Activated T-cell treated with anti-CD3 and anti-CD28 coated beads for 48 hours (primary cell): ENCODE measurements around the gene KCNC1.

Experiments
- DNase-seq: peaks from one replicate; pipeline ENCODE4 v3.0.0-alpha.2; 2020; ENCODE audit warnings: low read depth

Gene KCNC1

DNA sequence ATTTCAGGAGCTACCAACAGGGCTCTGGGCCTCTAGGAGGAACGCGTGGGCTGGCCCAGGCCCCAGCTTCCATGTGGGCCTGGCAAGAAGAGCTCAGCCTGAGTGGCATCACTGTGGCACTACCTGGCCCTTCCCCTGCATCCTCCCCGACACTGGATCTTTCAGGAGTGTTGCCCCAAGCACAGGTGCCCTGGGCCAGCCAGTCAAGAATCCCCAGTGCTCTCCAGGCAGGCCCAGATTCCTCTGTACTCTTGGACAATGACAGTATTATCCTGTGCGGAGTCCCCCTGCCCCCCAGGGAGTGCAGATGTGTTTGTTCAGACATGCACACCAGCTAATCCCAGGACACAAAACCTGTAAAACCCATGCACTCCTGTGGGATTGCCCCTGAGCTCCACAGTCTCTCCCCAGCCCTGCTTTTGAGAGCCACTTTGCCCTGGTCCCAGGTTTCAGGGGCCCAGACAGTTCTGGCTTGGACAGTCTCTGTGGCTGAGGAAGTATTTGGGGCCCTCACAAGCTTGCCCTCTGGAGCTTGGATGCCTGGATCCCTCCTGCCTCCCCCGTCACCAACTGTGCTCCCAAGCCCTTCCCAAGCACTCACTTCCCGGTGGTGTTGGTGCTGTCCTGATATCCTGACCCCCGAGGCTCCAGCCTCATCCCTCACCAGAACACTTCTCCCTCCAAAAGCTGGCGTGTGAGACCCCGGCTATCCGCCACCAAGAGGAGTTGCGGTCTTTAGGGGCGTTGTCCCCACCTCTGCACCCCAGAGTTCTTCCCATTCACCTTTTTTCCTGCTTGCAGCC lies 39.9 kb downstream of the KCNC1 start:
- DNase-seq = no peak

DNA sequence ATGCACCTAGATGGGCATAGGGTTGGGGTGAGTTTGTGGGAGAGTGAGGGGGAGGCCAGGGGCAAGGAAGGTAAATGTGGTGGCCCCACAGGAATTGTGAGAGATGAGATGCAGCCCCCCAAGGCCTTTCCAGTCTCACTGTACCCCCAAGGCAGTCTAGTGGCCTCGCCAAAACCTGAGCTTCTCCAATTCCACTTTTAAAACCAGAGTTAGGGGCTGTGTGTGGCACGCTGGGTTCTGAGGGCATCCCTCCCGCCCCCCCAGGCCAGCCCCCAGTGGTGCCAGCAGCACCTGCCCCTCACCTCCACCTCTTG lies 40.4 kb downstream of the KCNC1 start:
- DNase-seq = no peak

DNA sequence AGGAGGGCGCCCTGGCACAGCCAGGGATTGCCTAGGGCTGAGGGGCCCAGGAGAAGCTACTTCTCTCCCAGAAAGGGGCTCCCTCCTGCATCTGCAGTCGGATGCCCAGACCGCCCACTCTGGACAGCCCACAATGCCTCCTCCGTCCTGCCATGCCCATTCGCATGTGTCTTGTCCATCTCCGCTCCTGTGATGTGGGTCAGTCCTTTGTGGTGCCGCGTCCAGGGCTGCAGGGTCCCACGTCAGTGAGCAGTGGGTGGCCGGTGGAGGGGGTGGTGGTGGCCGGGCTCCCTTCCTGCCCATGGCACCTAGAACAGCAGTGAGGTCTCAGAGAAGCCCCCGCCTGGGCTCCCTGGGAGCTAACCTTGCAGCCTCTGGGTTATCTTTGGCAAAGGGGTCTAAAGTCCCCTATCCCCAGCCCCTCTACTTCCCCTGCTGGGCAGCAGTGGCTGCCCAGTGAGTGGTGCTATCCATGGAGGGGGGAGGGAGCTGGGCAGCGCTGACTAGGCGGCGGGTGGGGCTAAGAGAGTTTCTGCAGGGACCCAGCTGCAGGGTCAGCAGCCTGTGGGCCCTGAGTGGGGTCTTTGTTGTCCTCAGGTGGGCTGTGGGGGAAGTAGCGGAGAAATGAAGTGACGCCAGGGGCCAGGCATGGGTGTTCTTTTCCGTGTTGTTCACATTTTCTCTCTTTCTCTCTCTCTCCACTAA lies 41.1 kb downstream of the KCNC1 start:
- DNase-seq = no peak

DNA sequence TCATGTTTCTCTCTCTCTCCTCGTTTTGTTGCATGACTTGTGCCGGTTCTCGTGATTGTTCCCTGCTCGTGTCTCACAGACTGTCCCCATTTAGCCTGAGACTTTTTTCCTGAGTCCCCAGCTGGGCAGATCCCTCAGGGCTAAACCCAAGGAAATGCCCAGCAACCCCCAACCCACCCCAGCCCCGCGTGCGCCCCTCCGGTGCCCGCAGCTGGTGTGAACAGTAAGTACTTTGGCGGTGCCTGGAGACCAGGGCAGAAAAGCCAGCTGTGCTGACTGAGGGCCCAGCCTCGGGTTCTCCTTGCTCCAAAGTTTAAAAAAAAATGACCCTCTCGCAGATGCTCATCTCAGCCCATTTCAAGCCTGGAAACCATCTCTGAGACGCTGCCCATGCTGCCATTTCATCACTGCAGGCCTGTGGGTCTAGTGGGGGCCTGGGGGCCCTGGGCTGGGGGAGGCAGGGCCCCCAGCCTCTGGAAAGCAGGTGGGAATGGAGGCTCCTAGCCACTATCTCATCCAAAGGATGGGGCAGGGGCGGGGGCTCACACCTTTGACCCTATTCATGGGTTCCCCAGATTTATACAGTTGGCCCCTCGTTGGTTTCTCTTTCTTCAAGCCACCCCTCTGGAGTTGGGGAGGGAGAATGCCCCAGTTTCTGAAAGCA lies 41.8 kb downstream of the KCNC1 start:
- DNase-seq = no peak

DNA sequence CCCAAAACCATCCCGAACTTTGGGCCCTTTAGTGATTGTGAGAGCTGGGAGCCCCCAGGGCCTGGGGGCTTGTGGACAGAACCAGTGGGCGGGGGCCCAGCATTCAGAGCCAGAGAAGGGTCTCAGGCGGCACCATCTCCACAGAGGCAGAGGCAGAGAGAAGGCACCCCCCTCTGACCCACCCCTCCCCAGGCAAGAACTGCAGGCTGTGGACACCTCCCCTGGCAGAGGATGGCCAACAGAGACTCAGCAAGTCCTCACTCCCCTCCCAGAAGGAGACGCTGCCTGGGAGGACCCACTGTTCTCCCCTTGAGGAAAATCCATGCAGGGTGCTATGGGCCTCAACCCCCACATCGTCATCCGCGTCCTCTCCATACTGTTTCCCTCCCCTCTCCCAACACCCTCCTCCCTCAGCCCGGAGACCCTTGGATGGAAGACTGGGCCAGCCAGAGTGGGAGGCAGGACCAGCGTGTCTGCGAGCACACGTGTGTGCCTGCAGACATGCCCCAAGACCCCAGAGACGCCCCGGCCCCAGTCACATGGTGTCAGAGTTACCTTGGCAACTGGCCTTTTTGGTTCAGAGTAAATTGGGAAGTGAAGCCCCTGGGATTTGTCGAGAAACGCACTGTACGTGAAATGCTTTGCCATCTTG lies 42.6 kb downstream of the KCNC1 start:
- no peak for DNase-seq

DNA sequence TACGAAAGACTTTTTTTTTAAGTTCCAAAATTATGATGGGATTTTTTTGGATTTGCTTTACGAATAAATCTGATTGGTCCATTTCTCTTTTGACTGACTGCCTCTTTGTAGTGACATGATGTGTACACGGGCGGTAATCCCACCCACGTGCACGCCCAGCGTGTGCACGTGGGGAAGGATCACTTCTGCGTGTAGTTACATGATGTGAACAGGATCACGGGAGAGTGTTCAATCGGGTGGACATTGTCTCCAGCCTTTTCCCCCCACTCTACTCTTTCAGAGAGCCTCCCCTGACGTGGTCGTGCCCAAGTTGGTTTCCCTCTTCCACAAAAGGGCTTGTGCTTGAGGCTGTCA lies 43.1 kb downstream of the KCNC1 start:
- no peak for DNase-seq

DNA sequence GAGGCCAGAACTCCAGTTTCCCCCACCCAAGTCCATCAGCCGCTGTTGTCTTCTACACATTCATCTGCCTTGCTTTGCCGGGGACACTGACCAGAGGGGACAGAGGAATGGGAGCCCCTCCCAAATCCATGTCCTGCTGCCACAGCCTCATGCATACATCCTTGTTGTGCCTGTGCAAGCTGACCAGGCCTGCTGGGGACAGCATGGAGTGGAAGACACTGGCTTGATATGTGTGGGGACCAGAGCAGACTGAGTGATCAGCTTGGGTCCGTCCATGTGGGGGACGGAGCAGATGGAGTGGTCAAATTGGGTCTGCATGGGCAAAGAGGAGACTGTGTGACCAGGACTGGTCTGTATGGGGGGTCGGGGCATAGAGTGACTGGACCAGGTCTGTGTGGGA lies 43.8 kb downstream of the KCNC1 start:
- no peak for DNase-seq

DNA sequence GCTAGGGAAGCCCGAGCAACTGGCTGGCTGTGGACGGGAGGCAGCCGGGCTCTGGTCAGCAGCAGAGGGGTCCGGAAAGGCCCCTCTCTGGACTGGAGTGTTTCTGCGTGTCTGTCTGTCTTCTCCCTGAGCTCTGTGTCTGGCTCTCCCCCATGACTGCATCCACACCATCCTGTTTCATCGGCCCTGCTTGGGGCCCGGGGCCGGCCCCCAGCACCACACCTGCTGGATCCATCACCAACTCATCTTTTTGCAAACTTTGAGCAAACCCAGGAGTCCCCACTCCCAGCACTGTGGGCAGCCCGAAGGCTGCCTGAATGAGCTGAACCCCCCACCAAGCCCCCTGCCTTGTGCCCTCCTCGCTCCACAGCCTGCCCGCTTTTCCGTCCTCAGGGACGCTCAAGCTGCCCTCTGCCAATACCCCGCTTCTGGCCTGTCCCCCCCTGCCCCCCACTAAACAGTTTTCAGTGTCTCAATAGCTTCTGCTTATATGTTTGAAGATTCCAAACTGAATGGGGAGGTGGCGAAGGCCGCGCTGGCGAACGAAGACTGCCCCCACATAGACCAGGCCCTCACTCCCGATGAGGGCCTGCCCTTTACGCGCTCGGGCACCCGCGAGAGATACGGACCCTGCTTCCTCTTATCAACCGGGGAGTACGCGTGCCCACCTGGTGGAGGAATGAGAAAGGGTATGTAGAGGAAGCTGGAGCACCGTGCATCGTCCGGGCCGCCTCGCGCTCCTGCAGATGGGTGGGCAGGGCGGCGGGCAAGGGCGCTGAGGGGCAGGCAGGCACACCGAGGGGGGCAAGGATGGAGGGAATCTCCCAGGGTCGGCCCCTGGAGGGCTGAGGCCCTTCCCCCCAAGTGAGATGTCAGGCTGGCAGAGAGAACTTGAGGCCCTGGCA lies 44.6 kb downstream of the KCNC1 start:
- DNase-seq = no peak

DNA sequence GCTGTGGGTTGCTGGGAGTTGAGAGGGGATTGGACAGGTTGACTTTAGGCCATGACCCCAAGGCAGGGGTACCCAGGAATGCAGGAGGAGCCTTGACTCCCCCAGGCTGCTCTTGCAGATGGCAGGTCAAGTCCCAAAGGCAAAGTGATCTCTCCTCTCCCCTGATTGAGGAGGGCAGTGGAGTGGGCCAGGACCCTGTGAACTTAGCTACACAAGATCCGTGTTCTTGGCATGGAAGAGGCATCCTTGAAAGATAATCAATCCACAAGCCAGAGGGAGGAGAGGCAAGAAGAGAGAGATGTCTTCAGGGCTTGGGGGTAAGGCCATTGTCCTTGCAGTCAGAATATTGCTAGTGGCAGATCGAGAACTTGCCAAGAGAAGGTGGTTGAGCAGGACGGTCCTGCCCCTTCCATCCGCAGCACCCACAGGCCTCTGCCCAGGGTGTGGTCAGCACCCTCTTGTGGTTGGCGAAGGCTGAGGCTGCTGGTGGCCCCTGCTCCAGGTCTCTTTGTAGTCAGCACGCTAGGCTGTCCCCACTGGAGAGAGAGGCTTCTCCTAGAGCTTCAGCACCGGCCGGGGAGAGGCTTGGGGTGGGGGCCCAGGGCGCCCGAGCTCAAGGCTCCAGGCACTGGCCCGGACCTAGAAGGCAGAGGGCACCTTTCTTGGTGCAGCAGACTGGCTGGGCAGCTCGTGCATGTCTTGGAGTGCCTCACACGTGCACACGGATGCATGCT lies 45.4 kb downstream of the KCNC1 start:
- DNase-seq = no peak

DNA sequence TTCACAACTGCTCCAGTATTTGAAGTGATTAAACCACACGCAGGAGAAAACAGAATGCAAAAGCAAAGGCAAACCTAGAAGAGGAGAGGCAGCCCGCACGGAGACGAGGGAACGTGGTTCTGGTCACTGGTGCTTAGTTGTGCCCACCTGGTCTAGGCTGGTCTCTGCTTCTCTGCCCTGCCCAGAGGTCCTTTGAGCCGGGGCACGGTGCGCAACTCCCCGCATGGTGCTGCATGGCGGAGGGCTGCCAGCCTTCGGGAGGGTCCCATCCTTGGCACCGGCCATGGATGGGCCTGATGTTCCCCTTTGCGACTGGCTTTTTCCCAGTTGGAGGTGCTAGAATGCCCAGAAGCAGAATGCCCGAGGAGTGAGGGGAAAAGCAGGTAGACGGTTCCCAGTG lies 46.1 kb downstream of the KCNC1 start:
- no peak for DNase-seq

DNA sequence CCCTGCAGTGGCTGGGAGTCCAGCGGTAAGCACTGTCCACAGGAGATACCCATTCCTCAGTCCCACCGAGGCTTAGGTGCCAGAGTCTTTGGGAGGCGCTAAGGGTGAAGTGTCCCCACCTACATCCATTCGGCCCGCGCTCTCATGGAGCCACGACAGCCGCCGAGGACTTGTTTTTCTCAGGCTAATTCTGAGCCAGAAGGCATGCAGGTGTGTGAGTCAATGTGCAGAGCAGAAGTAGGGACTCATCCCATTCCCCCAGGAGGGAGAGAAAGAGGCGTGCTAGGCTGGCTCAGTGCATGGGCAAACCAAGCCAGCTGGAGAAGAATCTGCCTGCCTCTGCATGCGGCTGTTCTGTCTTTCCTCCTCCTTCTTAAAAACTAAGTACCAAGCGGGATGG lies 46.6 kb downstream of the KCNC1 start:
- DNase-seq = no peak

DNA sequence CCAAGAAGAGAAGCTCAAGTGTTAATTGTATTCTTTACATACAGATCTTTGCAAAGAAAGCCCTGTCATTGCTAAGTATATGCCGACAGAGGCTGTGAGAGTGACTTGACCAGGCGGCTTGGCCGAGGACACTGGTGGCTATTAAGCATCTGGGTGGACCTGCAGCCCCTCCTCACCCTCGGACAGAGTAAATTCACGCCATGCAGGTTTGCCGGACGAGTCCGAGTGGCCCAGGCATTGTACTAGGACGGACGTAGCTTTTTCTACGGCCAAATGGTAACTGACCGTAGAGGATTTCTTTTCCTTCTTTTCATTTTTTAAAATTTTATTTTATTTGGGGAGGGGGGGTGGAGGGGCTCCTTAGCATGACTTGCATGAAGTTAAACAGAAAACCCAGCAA lies 47.0 kb downstream of the KCNC1 start:
- DNase-seq = no peak

DNA sequence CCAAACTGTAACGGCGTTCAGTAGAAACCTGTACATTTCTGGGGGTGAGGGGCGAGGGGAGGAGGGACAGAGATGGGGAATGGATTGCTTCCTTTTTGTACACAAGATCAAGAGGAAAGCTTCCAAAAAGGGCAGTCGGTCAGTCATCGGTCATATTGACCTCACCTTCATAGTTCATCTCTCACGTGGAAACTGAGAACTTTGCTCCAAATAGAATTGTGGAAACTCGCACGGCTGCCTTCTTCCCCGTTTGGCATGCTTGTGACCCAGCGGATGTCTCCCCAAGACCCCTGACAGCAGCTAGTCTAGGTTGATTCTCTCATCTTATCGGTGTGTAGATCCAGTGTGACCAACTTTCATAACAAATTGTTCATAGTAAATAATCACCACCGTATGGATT lies 47.6 kb downstream of the KCNC1 start:
- no peak for DNase-seq

DNA sequence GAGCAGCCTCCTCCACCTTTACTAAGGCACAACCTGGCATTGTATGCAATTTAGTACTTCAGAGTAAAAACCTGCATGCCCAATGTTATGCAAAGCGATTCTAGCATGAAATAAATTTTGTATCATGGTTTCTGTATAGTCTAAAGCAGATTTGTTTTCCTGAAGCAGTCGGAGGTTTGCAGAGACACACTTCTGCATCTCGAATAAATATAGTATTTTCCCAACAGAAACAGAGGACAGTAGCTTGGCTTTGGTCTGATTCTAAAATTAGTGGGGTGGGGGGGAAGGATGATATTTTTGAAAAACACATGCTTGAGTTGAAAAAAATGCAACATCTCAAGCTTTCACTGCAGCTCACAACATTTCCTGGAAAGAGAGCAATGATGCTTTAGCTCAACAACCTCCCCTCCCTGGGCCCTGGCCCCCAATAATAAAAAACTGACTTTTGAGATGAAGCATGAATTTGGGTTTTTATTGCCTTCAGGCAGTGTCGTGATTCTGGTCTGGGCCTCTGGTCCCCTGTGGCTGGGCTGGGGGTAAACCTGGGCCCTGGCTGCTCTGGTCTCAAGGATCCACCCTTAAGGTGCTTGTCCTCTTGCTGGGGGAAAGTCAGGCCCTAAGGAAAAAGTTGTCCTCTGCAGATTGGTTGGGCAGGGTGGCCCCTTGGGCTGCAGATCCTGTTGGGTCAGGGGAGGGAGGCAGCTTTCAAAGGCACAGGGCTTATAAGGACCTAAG lies 48.2 kb downstream of the KCNC1 start:
- no peak for DNase-seq

DNA sequence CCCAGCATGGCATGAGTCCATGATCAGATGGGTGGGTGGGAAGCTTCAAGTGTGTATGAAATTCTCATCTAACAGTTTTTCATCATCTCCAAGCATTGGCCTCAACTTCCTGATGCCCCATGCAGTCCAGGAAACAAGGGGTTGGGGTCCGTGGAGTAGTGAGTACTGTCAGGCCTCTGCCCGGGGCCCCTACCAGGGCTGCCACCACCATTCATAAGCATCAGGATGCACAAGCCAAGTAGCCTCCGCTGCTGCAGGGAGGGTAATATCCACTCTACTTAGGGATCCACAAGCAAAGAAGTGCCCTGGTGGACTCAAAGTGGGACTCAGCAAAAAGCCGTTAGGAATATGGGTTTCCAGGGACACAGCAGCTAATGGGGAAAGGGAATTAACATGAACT lies 49.3 kb downstream of the KCNC1 start:
- DNase-seq = no peak

DNA sequence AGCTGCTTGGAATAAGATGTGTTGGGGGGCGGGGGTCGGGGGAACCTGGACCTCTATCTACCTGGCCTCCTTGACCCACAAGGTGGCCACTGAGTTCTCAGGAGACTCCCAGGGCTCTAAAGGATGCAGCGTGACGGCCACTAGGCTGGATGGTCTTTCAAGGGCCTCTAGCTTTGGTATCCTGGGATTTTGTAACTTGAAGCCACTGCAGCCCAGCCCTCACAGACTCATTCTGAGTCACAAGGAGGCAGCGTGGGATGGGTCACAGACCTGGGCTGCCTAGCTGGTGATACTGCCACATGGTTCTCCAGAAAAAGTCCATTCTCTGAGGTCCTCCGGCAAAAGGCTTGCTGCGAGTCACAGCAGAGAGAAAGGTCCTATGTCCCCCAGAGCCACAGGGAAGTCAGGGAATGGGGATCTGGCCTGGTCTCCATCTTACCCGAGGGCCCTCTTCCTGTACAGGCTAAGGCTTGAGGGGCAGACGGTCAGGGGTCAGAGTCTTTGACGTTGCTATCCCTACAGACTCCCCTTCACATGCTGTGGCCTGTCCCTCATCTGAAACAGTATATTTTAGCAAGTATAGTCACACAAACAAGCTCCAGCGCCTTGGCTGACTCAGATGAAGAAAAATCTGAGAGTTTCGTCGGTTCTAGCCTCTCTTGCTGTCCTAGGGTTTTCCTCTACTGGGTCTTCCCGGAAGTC lies 52.4 kb downstream of the KCNC1 start:
- DNase-seq = no peak

DNA sequence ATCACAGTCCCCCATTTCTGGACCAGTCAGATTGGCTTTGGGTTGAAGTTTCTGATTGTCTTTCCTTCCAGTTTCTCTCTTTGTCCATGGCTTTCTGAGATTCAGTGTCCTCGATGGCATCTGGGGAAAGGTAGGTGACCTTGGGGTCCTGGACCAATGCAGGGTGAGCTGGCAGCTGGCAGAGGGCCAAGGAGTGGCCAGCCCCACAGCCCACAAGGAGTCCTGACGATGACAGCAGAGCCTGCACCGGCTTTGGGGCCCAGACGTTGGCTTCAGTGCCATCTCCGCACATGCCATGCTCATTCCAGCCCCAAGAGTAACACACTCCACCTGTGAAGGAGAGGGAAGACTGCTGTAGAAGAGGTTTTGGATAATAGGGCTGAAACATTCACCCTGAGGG lies 53.5 kb downstream of the KCNC1 start:
- no peak for DNase-seq

DNA sequence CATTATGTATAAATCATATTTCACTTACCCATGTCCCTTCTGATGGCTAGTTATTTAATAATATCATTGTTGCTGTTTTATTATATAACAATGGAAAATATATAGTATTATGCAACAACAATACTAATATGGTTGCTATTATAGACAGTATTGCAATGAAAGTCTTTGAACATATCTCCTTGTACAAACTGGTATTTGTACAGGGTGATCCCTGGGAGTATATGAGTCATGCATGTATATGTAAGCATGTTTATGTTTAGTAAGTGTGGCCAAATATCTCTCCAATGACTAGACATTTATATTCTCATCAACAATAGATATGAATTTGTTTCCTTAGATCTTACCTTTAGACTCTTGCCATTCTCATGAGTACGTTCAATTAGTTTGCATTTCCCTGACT lies 55.9 kb downstream of the KCNC1 start:
- no peak for DNase-seq

DNA sequence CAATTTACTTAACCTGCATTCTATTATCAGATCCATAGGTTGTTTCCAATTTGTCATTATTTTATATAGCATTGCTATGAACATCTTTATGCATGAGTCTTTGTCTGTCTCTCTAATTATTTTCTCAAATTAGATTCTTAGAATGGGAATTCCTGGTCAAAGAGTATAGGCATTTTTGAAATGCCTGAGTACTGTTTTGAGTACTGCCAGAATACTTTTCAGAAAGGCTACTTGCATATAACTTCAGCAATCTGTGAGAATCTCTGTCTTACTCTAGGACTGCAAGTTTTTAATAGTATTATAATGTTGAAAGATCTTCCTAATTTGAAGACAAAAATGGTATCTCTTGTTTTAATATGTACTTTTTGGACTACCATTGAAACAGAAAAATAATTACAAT lies 56.6 kb downstream of the KCNC1 start:
- no peak for DNase-seq

DNA sequence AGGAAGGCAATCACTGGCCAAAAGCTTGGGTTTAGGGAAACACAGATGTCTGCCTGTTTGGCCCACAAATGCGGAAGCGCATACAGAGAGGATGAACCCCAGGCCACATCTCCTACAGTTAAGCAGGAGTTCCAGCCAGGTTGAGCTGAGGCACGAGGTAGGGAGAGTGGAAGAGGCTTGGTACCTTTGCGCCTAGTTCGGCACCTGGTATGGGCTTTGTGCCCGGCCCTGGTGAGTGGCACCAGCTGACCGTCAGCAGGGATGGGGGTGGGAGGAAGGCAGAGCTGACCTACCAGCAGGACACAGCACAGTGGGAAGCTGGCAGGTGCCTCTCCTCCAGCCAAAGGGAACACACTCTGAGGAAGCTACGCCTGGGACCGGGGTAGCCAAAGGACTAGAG lies 57.6 kb downstream of the KCNC1 start:
- DNase-seq = no peak
